Measurements from ENCODE around the gene FOSL1. TPM values are rescaled to one million over a fixed set of nuclear protein-coding genes. Genes with fewer than 3 reads are reported as not detected.

Gene FOSL1
- total and polyA plus RNA-seq, 2 donors from 2014 or later: 0.37 to 3.2 TPM

- intact Hi-C loops (cut with DNase I): loop anchor here (10.0 kb wide), 1 partner anchor 98 kb away; no protein-coding TSS in a partner anchor
- Histone ChIP-seq H3K36me3 (ENCODE audit: control insufficient read depth in 2 of 3, insufficient read depth in 3 of 3, low read length in 3 of 3) (peaks cover 4 to 12% (median 5%) of the 10 kb centered on the region in 3 donors), H3K27me3 (ENCODE audit: control insufficient read depth, insufficient read depth, low read length) (no peaks in the 10 kb centered on the region), H3K9me3 (ENCODE audit: control insufficient read depth in 2 of 3, insufficient read depth in 1 of 3, low read length in 3 of 3) (no peaks in the 10 kb centered on the region), H3K4me3 (ENCODE audit: low read length in 3 of 3) (peak overlapping the region; percentile 55 to 95 (median 78)), H3K27ac (ENCODE audit: low read depth in 2 of 2, low read length in 2 of 2) (peak overlapping the region in 1 of 2 donors; percentile 34), H3K9ac (ENCODE audit: low read length in 3 of 3) (peak overlapping the region in 1 of 3 donors; percentile 28), H3K4me1 (ENCODE audit: control insufficient read depth in 2 of 3, insufficient read depth in 2 of 3, low read depth in 1 of 3, low read length in 3 of 3) (peaks cover 0 to 34% (median 8%) of the 10 kb centered on the region in 3 donors)
- FAIRE-seq (no peak), DNase-seq (peak in 1 of 5 donors; percentile 69)
- TF ChIP-seq CTCF (IDR thresholded peaks at IDR 0.05; ENCODE audit: borderline replicate concordance, extremely low read depth, insufficient read depth): no peak
These were observed 13.1 kb downstream of the FOSL1 start for GRCh38 chr11:65886826-65887722.

GRCh38 chr11:65885808-65886536 lies 14.2 kb downstream of the FOSL1 start:
- no peak overlapping the region for H3K4me3 ChIP-seq (ENCODE audit: low read length in 3 of 3)
- no peak overlapping the region for H3K27ac ChIP-seq (ENCODE audit: low read depth in 2 of 2, low read length in 2 of 2)
- FAIRE-seq (no peak), DNase-seq (peak in 1 of 5 donors; percentile 45)
- no peaks in the 10 kb centered on the region for H3K27me3 ChIP-seq (ENCODE audit: control insufficient read depth, insufficient read depth, low read length)
- no peaks in the 10 kb centered on the region for H3K9me3 ChIP-seq (ENCODE audit: control insufficient read depth in 2 of 3, insufficient read depth in 1 of 3, low read length in 3 of 3)
- peaks cover 4 to 12% (median 5%) of the 10 kb centered on the region in 3 donors for H3K36me3 ChIP-seq (ENCODE audit: control insufficient read depth in 2 of 3, insufficient read depth in 3 of 3, low read length in 3 of 3)
- intact Hi-C loops (cut with DNase I): loop anchor here (10.0 kb wide), 1 partner anchor 99 kb away; no protein-coding TSS in a partner anchor
- H3K9ac ChIP-seq (ENCODE audit: low read length in 3 of 3): no peak overlapping the region
- peaks cover 0 to 26% (median 8%) of the 10 kb centered on the region in 3 donors for H3K4me1 ChIP-seq (ENCODE audit: control insufficient read depth in 2 of 3, insufficient read depth in 2 of 3, low read depth in 1 of 3, low read length in 3 of 3)
- TF ChIP-seq CTCF (IDR thresholded peaks at IDR 0.05; ENCODE audit: borderline replicate concordance, extremely low read depth, insufficient read depth): no peak

GRCh38 chr11:65885231-65885630 lies 15.0 kb downstream of the FOSL1 start:
- FAIRE-seq: no peak
- DNase-seq: peak in 2 of 5 donors; percentile 49 to 60
- H3K27ac ChIP-seq (ENCODE audit: low read depth in 2 of 2, low read length in 2 of 2): no peak overlapping the region

More at GRCh38 chr11:65885231-65885630, 15.0 kb downstream of the FOSL1 start:
- H3K4me3 ChIP-seq (ENCODE audit: low read length in 3 of 3): no peak overlapping the region
- H3K9ac ChIP-seq (ENCODE audit: low read length in 3 of 3): no peak overlapping the region
- no peaks in the 10 kb centered on the region for H3K9me3 ChIP-seq (ENCODE audit: control insufficient read depth in 2 of 3, insufficient read depth in 1 of 3, low read length in 3 of 3)
- intact Hi-C loops (cut with DNase I): loop anchor here (10.0 kb wide), 1 partner anchor 100 kb away; no protein-coding TSS in a partner anchor
- peaks cover 4 to 12% (median 5%) of the 10 kb centered on the region in 3 donors for H3K36me3 ChIP-seq (ENCODE audit: control insufficient read depth in 2 of 3, insufficient read depth in 3 of 3, low read length in 3 of 3)
- no peaks in the 10 kb centered on the region for H3K27me3 ChIP-seq (ENCODE audit: control insufficient read depth, insufficient read depth, low read length)
- TF ChIP-seq CTCF (IDR thresholded peaks at IDR 0.05; ENCODE audit: borderline replicate concordance, extremely low read depth, insufficient read depth): no peak
- peaks cover 0 to 24% (median 8%) of the 10 kb centered on the region in 3 donors for H3K4me1 ChIP-seq (ENCODE audit: control insufficient read depth in 2 of 3, insufficient read depth in 2 of 3, low read depth in 1 of 3, low read length in 3 of 3)
